NB4 (cell line): ENCODE results near the gene SPPL3.

ENCODE experiments used
- CTCF ChIP-seq: IDR thresholded peaks from one replicate; pipeline ENCODE4 v1.5.1; 2012; ENCODE audit warnings: low read depth, low read length
- MAX ChIP-seq: IDR thresholded peaks from 2 replicates; pipeline ENCODE4 v1.6.1; 2011; ENCODE audit warnings: low read depth, low read length
- MYC ChIP-seq: IDR thresholded peaks from 2 replicates; pipeline ENCODE4 v1.6.1; 2011; ENCODE audit warnings: low read depth, low read length
- POLR2A ChIP-seq: IDR thresholded peaks from 2 replicates; pipeline ENCODE4 v1.6.1; 2011; ENCODE audit warnings: mild to moderate bottlenecking; ENCODE audit not compliant: insufficient read length; ENCODE audit errors: extremely low read depth

GRCh38 chr12:120835304-120835612, 68.9 kb downstream of the SPPL3 start:
- TF ChIP-seq CTCF (no peak), POLR2A (no peak), MAX (no peak), MYC (no peak)
